ENCODE data around the gene ATF7IP2. TPM values are rescaled to one million over a fixed set of nuclear protein-coding genes. Genes with fewer than 3 reads are reported as not detected.

The ATF7IP2 gene
- 0.49 and 0.90 TPM in 2 replicates for total RNA-seq

GRCh38 chr16:10385725-10386516 lies at the start of gene ATF7IP2:
TSS of gene ATF7IP2 (plus strand) at chr16:10386061. CDS start at chr16:10430621, 44,560 bp downstream.

Other genes with a start within 250 kb of the ATF7IP2 start
- not detected in 2 replicates for gene GRIN2A, start 203.6 kb upstream of the ATF7IP2 start, total RNA-seq
- 9.4 and 19.5 TPM in 2 replicates for gene EMP2, start 194.5 kb downstream of the ATF7IP2 start, total RNA-seq

Data from cardiac atrium fibroblast (primary cell).